NAMALWA (cell line): ENCODE measurements around the gene FGD6.
A peak's percentile ranks its signal among the peaks of the same experiment; 100 is the strongest.
"Not testable (repeated sequence)": the region's sequence is repeated elsewhere in the genome, so short reads cannot be mapped to it uniquely, and the experiment has no call there.

Experiments
- DNase-seq: peaks from one replicate; pipeline ENCODE4 v3.0.0-alpha.2; 2015; ENCODE audit warnings: low spot score

Gene FGD6

DNA sequence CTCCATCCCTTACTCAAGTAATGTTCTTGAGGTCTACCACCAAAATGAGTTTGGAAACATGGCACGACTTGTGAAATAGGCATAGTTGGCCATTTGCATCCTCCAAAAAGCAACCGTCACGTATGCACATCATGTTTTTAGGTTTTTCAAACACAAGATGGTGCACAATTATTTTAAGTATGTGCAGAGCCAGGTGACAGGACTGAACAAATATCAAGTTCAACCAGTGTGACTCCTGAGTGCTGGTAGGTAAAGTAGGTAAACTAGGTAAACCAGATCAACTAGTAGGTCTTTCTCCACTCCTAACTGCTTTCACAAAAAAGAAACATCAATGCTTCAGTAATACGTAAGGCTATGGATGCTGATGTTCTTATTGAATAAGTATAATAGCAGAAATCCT lies 39.1 kb downstream of the FGD6 start:
- no peak for DNase-seq

DNA sequence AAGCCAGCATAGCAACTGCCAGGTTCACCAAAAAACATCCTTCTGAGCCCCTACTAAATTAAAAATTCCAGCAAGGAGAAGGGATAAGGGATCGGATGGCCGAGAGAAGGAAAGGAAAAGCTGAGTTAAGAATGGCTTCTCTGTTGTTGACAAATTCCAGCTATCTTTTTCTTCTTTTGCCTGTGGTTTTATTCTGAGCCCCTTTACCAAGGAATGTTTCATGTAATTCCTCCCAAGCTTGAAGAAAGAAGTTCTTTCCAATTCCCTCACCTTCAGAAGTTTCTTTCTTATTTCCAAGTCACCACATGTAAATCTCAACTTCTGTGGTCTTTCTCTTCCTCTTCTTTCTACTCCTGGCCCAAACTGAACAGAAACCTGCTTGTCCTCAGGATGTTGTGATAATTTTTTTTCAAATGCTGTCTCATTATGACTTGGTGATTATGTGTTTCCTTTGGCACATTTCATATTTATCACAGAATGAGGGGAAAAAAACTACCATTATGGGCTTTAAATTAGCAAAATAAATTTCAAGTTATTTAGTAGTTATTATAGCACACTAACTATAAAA lies 40.0 kb downstream of the FGD6 start:
- no peak for DNase-seq

DNA sequence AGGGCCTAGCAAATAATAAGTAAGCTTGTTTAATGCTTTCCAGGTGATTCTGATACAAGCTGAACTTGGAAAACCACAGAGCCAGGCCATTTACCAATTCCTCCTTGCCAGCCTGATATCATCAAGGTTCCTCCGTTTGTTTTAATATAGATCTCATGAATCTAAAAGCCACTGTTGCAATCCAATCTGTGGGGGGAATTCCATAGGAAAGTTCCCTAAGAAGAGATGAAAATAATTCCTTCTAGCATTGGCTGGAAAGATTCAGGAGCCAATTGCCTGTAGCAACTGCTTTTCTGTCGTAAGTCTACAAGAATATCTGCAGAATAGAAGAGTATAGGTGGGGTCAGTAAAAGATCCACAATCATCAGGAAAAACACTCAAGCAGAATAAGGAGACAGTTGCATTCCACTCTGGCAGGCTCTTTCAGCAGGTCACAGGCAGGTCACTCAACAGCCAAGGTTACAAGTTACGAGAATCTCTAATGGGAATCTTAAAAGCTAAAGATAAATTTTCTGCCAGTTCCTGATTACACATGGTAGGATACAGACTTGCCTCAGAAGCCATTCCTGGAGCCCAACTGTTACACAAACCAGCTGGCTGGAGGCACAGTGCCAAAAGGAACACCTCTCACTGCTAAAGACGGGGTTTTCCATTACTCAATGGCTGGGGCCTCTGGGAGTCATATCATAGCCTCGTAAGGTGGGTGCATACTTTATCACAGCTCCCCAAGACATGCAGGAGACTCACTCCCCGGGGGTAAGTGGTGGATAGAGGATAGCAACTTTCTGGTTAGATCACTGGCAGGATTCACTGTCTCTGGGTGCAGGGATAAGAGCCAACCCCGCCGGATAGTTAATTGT lies 43.6 kb downstream of the FGD6 start:
- DNase-seq, result no peak

DNA sequence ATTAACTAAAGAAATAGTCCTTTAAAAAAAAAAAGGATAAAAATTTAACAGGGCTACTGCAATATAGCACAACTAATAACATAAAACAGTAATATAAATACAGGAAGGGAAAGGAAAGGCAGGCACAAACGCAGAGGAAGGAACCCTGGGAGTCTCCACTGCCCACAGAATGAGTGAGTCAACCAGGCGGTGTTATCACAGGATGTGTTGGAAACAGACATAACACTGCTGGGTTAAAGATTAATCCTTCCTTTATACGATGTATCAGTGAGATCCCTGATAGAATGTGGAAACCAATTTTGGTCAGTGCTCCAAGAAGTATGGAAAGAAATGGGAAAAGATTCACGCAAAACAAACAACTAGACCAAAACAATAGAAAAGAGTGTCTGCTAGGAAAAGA lies 47.9 kb downstream of the FGD6 start:
- no peak for DNase-seq

DNA sequence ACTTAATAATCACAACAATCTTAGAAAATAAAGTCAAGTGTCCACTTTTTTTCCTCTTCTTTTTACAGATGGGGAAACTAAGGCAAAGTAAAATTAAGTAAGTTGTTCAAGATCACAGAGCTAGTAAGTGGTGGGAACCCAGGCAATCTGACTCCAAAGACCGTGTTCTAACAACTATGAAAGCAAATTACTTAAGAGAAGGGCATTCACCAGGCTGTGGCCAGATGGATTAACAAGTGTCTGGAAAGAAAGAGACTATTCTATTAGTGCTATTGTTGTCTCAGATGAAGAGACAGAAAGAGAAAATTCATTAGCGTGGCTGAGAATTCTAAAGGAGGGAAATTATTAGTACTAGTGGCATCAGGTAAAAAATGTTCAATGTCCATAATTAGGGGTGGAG lies 48.5 kb downstream of the FGD6 start:
- DNase-seq, result no peak

DNA sequence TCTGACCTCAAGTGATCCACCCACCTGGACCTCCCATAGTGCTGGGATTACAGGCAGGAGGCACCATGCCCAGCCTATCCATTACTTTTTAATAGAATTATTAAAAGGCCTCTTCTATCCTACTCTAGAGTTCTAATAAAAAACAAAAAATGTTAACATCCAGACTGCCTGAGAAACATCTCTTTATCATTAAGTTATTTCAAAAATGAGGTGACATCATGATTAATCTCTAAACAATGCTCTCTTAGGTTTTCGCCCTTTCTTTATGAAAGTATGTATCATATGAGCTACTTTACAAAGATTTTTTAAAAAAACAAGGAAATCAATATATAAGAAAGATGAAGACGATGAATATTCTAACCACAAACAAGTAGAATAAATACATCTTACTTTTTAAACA lies 52.6 kb downstream of the FGD6 start:
- no peak for DNase-seq

DNA sequence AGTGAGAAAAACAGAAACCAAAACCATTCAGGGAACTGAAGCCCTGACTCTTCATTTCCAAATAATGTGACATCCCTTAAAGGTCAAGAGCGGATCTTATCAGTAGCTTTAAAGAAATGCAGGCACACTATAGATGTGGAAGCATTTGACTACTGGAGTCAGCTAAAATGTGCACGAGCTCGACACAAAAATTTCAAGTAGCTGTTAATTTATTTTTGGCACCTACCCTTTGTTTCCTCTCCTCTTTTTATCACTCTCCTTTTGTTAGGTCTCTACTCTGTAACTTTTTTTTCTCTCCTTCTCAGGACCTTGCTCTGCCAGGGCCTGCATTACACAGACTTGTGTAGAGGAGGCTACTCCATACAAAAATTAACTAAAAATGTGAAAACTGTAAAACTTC lies 58.3 kb downstream of the FGD6 start:
- no peak for DNase-seq

DNA sequence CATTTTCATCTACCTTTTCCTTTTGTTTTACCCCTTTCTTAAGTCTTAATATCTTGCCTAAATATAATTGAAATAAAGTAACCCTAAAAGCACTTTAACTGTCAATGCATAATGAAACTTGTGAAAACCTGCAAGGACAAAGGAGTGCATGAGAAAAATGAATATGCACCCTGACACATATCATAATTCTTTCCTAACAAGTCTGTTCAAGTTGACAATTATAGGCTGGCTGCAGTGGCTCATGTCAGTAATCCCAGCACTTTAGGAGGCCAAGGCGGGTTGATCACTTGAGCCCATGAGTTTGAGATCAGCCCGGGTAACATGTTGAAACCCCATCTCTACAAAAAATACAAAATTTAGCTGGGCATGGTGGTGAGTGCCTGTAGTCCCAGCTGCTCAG lies 65.4 kb downstream of the FGD6 start:
- no peak for DNase-seq

DNA sequence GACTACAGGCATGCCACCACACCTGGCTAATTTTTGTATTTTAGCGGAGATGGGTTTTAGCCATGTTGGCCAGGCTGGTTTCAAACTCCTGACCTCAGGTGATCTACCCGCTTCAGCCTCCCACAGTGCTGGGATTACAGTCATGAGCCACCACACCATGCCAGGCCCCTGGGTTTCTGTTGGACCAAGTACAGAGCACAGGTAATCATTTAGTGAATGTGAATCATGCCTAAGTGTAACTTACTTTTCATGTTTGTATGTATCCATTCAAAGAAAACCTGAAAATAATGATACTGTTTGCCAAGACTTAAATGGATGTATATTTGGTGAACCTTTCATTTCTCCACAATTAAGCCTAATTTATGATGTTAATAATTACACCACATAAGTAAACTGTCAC lies 65.9 kb downstream of the FGD6 start:
- no peak for DNase-seq

DNA sequence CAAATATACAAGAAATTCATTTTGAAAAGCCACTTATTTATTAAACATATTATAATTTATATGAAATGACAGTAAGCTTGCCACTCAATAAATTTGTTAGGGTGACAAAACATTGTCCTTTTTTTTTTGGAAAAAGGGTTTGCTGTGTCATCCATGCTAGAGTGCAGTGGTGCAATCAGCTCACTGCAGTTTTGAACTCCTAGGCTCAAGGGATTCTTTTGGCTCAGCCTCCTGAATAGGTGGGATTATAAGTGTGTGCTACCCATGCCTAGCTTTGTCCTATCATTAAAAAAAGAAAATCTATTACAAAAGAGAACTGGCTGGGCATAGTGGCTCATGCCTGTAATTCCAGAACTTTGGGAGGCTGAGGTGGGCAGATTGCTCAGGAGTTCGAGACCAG lies 66.8 kb downstream of the FGD6 start:
- DNase-seq, result no peak

DNA sequence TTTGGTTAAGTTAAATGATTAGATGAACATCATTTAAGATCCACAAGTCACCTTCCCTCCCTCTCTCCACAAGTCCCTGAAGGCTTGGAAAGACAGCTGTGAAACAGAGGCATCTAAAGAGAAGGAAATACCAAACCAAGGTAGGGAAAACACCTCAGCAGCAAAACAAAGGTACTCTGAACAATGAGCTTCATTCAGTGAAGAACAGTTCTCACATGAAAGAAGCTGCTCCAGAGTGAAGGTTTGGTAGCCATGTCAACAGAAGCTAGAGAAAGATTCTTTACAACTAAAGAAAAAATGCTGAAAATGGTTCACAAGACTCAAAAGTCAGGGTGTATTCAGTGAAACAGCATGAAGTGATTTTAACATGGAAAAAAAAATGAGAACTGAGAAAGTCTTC lies 69.4 kb downstream of the FGD6 start:
- no peak for DNase-seq

DNA sequence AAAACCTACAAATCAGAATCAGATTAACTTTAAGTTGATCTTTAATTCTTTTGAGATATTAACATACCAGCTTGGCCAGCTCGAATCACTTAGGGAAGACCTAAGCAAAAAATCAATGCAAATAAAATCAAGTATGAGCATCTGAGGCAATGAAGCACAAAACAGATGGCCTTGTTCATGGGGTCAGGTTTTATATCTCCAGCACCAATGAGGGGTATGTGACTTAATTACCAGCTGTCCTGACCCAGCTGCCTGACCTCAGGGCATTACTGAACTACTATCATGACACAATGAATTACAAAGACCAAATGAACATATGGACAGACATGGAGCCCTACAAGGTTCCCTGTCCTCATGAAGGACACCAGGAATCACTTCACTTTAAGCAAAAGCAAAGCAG lies 70.5 kb downstream of the FGD6 start:
- DNase-seq, result peak; percentile 57

DNA sequence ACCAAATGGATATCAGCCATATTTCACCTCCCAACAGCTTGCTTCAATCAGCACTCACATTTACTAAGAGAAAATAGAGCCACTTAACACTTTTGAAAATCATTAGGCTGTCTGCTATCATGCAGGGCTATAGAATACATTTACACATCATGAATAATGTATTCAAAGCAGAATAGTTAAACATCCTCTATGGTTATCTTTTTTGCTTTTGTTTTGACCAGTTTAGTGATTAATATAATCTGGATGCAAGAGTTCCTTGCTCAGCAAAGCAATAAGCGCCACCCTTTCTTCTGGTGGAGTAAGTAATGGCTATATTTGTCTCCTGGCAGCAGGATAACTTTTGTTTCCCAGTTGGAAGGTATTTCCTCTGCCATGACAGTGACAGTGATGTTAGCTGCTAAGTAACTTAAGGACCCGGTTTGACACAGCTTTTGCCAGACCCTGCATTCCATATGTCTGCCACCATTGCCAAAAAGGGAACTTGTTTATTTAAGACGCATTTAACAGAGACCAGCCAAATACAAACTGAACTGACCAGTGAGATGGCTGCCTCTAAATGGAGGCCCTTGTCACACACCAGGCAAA lies 73.6 kb downstream of the FGD6 start:
- no peak for DNase-seq

DNA sequence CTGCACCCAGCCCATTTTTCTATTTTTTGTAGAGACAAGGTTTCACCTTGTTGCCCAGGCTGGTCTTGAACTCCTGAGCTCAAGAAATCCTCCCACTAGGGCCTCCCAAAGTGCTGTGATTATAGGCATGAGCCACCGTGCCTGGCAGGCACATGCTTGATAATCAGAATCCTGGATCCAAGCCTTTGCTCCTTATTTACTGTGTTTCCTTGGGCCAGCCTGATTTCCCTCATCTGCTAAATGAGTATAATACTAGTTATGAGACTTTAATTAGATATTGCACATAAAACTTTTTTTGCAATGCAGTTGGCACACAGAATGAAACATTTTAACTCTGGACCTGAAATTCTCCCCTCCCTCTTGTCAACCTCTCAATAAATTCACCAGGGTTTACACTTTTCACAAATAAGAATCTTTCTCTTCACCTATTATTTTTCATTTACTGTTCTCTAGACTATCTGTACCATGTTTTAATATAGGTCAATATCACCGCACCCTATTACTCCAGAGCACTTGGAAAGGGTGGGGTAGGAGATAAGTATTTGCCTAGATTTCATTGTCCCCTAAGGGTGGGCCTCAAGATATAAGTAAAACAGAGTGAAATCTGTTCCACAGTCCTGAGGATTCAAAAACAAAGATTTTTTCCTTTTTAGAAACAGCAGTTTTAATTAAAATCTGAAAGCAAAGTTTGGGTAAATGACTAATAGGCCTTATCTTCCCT lies 74.7 kb downstream of the FGD6 start:
- no peak for DNase-seq

DNA sequence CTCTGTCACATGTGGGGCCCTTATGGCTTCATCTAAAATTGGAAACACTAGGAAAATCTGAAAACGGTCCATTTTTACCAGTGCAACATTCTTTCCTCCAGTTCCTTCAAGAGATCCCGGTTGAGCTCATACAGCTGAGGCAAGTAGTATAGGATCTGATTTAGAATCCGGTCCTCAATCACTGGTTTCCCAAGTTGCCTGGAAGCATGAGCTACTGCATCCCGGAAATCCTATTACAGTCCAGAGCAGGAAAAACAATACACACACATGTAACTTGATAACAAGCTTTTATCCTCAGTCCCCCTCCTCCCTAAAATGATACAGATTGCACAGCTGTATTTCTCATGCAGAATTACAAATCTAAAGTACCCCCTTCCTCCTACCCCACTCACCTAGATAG lies 76.0 kb downstream of the FGD6 start:
- DNase-seq, result no peak

DNA sequence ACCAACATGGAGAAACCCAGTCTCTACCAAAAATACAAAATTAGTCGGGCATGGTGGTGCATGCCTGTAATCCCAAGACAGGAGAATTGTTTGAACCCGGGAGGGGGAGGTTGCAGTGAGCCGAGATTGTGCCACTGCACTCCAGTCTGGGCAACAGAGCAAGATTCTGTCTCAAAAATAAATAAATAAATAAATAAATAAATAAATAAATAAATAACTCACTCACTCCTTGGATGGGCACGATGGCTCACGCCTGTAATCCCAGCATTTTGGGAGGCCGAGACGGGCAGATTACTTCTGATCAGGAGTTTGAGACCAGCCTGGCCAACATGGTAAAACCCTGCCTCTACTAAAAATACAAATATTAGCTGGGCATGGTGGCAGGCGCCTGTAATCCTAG lies 79.2 kb downstream of the FGD6 start:
- not testable (repeated sequence) for DNase-seq

DNA sequence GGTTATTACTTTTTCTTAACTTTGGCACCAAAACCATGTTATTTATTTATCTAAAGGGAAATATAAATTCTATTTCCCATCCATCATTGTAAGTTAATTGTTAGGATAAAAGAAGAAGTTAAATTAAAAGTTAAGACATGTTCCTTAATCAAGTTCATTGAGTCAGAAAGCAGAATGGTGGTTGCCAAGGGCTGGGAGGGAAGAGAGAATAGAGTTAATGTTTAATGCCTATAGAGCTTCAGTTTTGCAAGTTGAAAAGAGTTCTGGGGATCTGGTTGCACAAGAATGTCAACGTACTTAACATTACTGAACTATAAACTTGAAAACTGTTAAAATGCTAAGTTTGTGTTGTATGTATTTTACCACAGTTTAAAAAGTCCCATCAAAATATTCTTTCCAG lies 80.7 kb downstream of the FGD6 start:
- DNase-seq, result no peak

DNA sequence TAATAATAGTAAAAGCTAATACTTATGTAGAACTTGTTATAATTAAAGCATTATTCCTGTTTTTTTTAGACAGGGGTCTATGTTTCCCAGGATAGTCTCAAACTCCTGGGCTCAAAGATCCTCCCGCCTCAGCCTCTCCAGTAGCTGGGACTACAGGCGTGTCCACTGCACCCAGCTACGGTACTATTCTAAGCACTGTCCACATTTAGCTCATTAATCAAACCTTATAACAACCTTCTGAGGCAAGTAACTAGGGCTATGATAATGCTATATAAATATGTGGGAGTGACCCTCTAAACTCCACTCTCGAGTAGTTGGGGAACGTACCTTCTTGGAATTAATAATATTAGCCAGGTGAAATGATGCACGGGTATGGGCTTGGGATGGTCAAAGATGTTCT lies 83.2 kb downstream of the FGD6 start:
- no peak for DNase-seq

DNA sequence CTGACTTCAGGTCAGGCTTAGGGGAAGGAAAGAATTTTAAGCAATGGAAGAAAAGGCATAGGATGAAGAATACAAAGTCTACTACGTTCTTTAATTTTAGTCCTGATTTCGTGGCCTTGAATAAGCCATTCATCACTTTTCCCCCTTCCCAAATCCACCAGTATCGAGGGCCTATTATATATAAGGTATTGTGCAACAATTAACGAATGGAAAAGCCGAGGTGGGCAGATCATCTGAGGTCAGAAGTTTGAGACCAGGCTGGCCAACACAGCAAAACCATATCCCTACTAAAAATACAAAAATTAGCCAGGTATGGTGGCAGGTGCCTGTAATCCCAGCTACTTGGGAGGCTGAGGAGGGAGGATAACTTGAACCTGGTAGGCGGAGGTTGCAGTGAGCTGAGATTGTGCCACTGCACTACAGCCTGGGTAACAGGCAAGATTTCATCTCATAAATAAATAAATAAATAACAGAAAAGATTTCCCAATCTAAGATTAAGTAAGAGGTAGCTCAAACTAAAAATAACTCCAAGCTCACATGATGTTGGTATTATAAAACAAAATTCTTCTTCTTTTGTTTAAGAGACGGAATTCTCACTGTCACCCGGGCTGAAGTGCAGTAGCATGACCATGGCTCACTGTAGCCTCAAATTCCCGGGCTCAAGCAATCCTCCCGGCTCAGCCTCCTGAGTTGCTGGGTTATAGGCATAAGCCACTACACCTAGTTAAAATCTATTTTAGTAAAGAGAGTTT lies 85.5 kb downstream of the FGD6 start:
- DNase-seq, result no peak

DNA sequence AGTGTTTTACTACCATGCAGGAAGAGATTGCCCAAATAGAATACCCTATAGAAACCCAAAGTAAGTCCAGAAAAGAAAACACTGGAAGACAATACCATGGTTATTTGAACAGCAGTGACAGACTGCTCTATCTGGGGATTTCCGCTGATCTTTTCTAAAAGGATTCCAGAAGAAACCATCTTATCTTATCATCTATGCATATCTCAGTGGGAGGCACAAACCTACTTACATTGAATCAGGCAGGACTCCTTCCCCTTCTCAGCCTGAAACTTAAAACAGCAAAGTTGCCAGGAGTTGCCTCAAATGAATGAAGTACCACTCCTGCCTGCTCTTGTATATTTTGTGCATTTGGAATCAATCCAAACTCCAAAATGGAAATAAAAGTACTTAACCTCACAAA lies 87.2 kb downstream of the FGD6 start:
- DNase-seq, result no peak

DNA sequence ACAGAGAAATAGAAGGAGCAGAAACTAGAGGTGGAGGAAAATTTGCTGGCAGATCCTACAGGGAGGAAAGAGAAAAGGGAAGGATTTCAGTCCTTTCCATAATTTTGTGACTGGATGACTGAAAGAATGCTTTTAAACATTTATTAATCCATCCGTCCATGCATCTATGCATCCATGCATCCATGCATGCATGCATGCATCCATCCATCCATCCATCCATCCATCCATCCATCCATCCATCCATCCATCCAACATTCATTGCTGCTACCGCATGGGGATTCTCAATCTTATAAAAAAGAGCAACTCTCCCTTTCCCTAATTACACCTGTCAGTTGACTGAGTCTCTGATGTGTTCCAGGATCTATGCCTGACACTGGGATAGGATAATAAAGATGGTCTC lies 88.2 kb downstream of the FGD6 start:
- DNase-seq, result no peak

DNA sequence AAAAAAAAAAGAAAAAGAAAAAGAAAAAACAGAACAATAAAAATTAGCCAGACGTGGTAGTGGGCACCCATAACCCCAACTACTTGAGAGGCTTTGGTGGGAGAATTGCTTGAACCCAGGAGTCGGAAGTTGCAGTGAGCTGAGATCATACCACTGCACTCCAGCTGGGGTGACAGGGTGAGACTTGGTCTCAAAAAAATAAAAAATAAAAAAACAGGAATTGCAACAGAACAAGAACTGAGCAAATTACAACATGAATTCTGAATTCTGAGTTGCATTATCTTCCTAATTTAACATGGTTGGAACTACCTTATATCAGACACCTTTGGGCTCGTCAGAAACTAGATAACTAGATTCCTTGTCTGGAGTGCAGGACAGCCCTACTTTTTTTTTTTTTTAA lies 90.5 kb downstream of the FGD6 start:
- DNase-seq, result no peak
